Smooth muscle cell (in vitro differentiated cells): ENCODE measurements around the gene NEO1. TPM values are rescaled to one million over a fixed set of nuclear protein-coding genes. Genes with fewer than 3 reads are reported as not detected.

Experiments
- DNase-seq: peaks from one replicate; lab custom pipeline; 2025; ENCODE audit not compliant: unreplicated experiment; lab: John Stamatoyannopoulos, UW
- H2AFZ ChIP-seq: fragments of 200-600 bp; sonication (generic); 2 replicates; pipeline ENCODE4 v1.6.0; 2016; ENCODE audit warnings: antibody characterized with exemption, low read depth, mild to moderate bottlenecking
- H3F3A ChIP-seq: fragments of 200-600 bp; sonication (generic); 2 replicates; pipeline ENCODE4 v1.6.0; 2017; ENCODE audit warnings: antibody characterized with exemption, low read depth
- H3K27ac ChIP-seq: fragments of 200-600 bp; sonication (generic); 2 replicates; pipeline ENCODE4 v1.5.1; 2016; ENCODE audit warnings: low read depth, mild to moderate bottlenecking
- H3K27me3 ChIP-seq: fragments of 200-600 bp; sonication (generic); 2 replicates; pipeline ENCODE4 v1.6.1; 2016; ENCODE audit warnings: low read depth, mild to moderate bottlenecking
- H3K36me3 ChIP-seq: fragments of 200-600 bp; sonication (generic); 2 replicates; pipeline ENCODE4 v1.5.1; 2016; ENCODE audit warnings: low read depth
- H3K4me1 ChIP-seq: fragments of 200-600 bp; sonication (generic); 2 replicates; pipeline ENCODE4 v1.5.1; 2016; ENCODE audit warnings: low read depth
- H3K4me2 ChIP-seq: fragments of 200-600 bp; sonication (generic); 2 replicates; pipeline ENCODE4 v1.6.0; 2016; ENCODE audit warnings: mild to moderate bottlenecking
- H3K4me3 ChIP-seq: fragments of 200-600 bp; sonication (generic); 2 replicates; pipeline ENCODE4 v1.5.1; 2016; ENCODE audit warnings: mild to moderate bottlenecking
- H3K79me2 ChIP-seq: fragments of 200-600 bp; sonication (generic); 2 replicates; pipeline ENCODE4 v1.6.0; 2016; ENCODE audit warnings: low read depth, mild to moderate bottlenecking
- H3K9ac ChIP-seq: fragments of 200-600 bp; sonication (generic); 2 replicates; pipeline ENCODE4 v1.6.0; 2016; ENCODE audit warnings: low read depth
- H3K9me3 ChIP-seq: fragments of 200-600 bp; sonication (generic); replicated peaks from 2 replicates; pipeline ENCODE4 v1.5.1; 2016; ENCODE audit warnings: low read depth
- H4K20me1 ChIP-seq: fragments of 200-600 bp; sonication (generic); 2 replicates; pipeline ENCODE4 v1.6.0; 2016; ENCODE audit warnings: low read depth
- CTCF ChIP-seq: fragments of 200-600 bp; sonication (generic); IDR thresholded peaks from 2 replicates; pipeline ENCODE4 v1.5.1; 2017; ENCODE audit warnings: borderline replicate concordance, mild to moderate bottlenecking, antibody characterized with exemption; ENCODE audit not compliant: insufficient read depth, poor library complexity, severe bottlenecking
- WGBS: methylation state at CpG from one replicate; pipeline ENCODE4 v1.1.7; 2016; ENCODE audit warnings: low lambda C conversion rate; 5-methylcytosine and 5-hydroxymethylcytosine counted together
- polyA plus RNA-seq: library from polyadenylated mRNA; unstranded; fragments of >200 nt; fragmentation: Nextera tagmentation; extraction: Ambion mirVana; gene quantifications from 2 replicates; pipeline ENCODE4 v1.2.1, GENCODE V29; 2016
- total RNA-seq: library from RNA; depleted of rRNA; stranded (reverse); fragments of >200 nt; gene quantifications from 2 replicates; pipeline ENCODE4 v1.2.3, GENCODE V29; 2014

Gene NEO1
- total and polyA plus RNA-seq, 2 experiments from 2014 or later = 4.9 to 21.8 TPM

- H4K20me1 ChIP-seq = no peaks in the 10 kb centered on the region
- no peaks in the 10 kb centered on the region for H3F3A ChIP-seq
- H3K27me3 ChIP-seq = no peaks in the 10 kb centered on the region
- no peak for DNase-seq
- H3K79me2 ChIP-seq = no peaks in the 10 kb centered on the region
- no peak overlapping the region for H2AFZ ChIP-seq
- H3K36me3 ChIP-seq = no peaks in the 10 kb centered on the region
- peak overlapping the region; percentile 17 for H3K27ac ChIP-seq
- peak overlapping the region; percentile 45 for H3K4me2 ChIP-seq
- H3K9ac ChIP-seq = no peak overlapping the region
- no peaks in the 10 kb centered on the region for H3K4me1 ChIP-seq
- TF ChIP-seq CTCF = no peak
- WGBS = 46% methylated on average over 5 of the region's 5 CpGs
- H3K9me3 ChIP-seq = peaks cover 4% of the 10 kb centered on the region
- no peak overlapping the region for H3K4me3 ChIP-seq
Observed at GRCh38 chr15:73233623-73234022, 181.4 kb downstream of the NEO1 start.

- DNase-seq = no peak
Observed at GRCh38 chr15:73237910-73238309, 185.6 kb downstream of the NEO1 start.

GRCh38 chr15:73239564-73240215 is 187.4 kb downstream of the NEO1 start:
- no peaks in the 10 kb centered on the region for H3K36me3 ChIP-seq
- H3K9me3 ChIP-seq = no peaks in the 10 kb centered on the region
- H4K20me1 ChIP-seq = no peaks in the 10 kb centered on the region
- WGBS = 87% methylated on average over 10 of the region's 10 CpGs
- H3K27me3 ChIP-seq = no peaks in the 10 kb centered on the region
- H3K4me3 ChIP-seq = no peak overlapping the region
- no peaks in the 10 kb centered on the region for H3K79me2 ChIP-seq
- H3K27ac ChIP-seq = no peak overlapping the region
- H3K9ac ChIP-seq = no peak overlapping the region
- H2AFZ ChIP-seq = no peak overlapping the region
- no peaks in the 10 kb centered on the region for H3K4me1 ChIP-seq
- H3F3A ChIP-seq = no peaks in the 10 kb centered on the region
- TF ChIP-seq CTCF = no peak
- no peak for DNase-seq
- no peak overlapping the region for H3K4me2 ChIP-seq

More at GRCh38 chr15:73237910-73238309, 185.6 kb downstream of the NEO1 start:
- no peaks in the 10 kb centered on the region for H3K36me3 ChIP-seq
- no peaks in the 10 kb centered on the region for H3K9me3 ChIP-seq
- H3K27me3 ChIP-seq = no peaks in the 10 kb centered on the region
- no peak overlapping the region for H2AFZ ChIP-seq
- no peak overlapping the region for H3K4me3 ChIP-seq
- H3K27ac ChIP-seq = no peak overlapping the region
- H3K79me2 ChIP-seq = no peaks in the 10 kb centered on the region
- no peaks in the 10 kb centered on the region for H4K20me1 ChIP-seq
- H3K9ac ChIP-seq = no peak overlapping the region
- no peaks in the 10 kb centered on the region for H3F3A ChIP-seq
- no peak overlapping the region for H3K4me2 ChIP-seq
- H3K4me1 ChIP-seq = no peaks in the 10 kb centered on the region
- TF ChIP-seq CTCF = no peak
- WGBS = 65% methylated on average over 3 of the region's 3 CpGs
